Stimulated activated CD4-positive, alpha-beta T cell treated with anti-CD3 and anti-CD28 coated beads, TNF-alpha, amount 100 ng/mL, for 48 hours (primary cell): ENCODE results near the gene KRT72.
A peak's percentile ranks its signal among the peaks of the same experiment; 100 is the strongest.
"Not testable (repeated sequence)": the region's sequence is repeated elsewhere in the genome, so short reads cannot be mapped to it uniquely, and the experiment has no call there.

Source experiments
- DNase-seq, 3 donors: peaks; one replicate each; pipeline ENCODE4 v3.0.0-alpha.2; 2020; ENCODE audit warnings: low read depth in 3 of 3

The KRT72 gene

GRCh38 chr12:52606581-52607218 is 5.4 kb upstream of the KRT72 start:
- DNase-seq, result no peak

GRCh38 chr12:52606096-52606495 is 4.8 kb upstream of the KRT72 start:
- no peak for DNase-seq

- DNase-seq, result no peak
Measured at GRCh38 chr12:52605542-52605941, 4.3 kb upstream of the KRT72 start.

GRCh38 chr12:52604859-52605258 is 3.6 kb upstream of the KRT72 start:
- DNase-seq, result no peak

- no peak for DNase-seq
Measured at GRCh38 chr12:52603314-52603713, 2.1 kb upstream of the KRT72 start.

- DNase-seq, result no peak
Measured at GRCh38 chr12:52602552-52602951, 1.3 kb upstream of the KRT72 start.

DNA sequence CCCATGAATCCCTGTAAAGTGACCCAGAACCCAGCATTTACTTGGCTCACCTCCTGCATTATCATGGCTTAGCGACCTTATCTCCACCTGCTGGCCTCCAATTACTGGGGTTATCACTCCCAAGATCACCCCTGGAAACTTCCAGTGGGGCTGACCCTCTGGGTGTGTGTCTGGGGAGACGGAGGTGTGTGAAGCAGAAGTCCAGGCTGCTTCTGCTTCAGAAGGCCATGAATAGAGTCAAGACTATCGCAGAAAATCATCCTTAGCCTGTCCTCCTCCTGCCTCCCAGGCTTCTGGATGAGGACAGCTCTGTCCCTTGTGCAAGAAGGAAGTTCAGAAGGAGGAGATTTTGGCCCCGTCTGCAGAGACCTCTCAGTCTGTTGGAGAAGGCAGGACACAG is 408 bp upstream of the KRT72 start:
- DNase-seq, result no peak

GRCh38 chr12:52600475-52600874 is 788 bp downstream of the KRT72 start:
- DNase-seq, result no peak

- no peak for DNase-seq
Measured at GRCh38 chr12:52600071-52600470, 1.2 kb downstream of the KRT72 start.

GRCh38 chr12:52598966-52599365 is 2.3 kb downstream of the KRT72 start:
- no peak for DNase-seq

DNA sequence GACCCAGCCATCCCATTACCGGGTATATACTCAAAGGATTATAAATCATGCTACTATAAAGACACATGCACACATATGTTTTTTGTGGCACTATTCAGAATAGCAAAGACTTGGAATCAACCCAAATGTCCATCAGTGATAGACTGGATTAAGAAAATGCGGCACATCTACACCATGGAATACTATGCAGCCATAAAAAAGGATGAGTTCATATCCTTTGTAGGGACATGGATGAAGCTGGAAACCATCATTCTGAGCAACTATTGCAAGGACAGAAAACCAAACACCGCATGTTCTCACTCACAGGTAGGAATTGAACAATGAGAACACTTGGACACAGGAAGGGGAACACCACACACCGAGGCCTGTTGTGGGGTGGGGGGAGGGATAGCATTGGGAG is 7.0 kb downstream of the KRT72 start:
- DNase-seq, result not testable (repeated sequence)

DNA sequence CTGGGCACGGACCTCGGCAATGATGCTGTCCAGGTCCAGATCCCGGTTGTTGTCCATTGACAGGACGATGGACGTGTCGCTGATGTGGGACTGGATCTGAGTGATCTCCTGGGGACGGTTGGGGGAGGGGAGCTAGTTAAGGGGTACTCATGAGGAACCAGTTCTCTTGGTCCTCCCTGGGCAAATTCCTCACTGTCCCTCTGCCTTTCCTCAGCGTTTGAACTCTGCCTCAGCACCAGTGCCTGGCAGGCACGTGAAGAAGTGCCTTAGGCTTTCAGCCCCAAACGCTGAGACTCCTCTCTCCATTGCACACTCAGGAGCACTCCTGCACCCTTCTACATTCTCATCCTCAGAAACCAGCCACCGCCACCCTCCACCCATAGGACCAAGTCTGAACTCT is 9.7 kb downstream of the KRT72 start:
- no peak for DNase-seq

- no peak for DNase-seq
Measured at GRCh38 chr12:52590021-52590420, 11.2 kb downstream of the KRT72 start.

DNA sequence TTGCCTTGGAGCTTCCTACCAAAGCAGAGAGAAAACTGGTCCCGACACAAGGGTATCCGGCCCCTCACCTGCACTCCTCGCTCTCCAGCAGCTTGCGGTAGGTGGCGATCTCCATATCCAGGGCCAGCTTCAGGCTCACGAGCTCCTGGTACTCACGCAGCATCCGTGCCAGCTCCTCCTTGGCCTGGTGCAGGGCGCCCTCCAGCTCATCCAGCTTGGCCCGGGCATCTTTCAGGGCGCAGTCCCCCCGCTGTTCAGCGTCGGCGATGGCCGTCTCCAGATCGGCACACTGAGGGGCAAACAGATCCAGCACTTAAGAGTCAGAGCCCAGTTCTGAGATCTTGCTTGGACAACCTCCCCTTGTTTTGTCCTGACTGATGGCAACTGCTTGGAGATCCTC is 13.7 kb downstream of the KRT72 start:
- DNase-seq, result no peak

DNA sequence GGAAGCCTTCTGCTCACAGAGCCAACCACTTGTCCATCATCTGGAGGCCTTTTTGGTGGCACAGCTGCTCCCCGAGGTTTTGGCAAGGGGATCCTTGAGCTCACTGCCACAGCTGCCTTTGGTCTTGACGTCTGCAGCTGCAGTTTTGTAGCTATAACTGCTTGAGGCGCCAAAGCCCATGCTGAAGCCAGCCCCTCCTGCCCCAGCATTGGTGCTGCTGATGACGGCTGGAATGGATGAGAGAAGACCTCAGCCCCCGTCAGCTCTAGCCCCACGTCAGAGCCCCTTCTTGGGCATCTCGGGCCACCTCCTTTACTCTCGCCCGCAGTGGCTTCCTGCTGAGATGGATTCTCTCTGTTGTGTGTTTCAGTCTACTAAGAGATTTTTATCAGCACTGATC is 15.3 kb downstream of the KRT72 start:
- peak in 2 of 3 donors; percentile 7 to 27 for DNase-seq

DNA sequence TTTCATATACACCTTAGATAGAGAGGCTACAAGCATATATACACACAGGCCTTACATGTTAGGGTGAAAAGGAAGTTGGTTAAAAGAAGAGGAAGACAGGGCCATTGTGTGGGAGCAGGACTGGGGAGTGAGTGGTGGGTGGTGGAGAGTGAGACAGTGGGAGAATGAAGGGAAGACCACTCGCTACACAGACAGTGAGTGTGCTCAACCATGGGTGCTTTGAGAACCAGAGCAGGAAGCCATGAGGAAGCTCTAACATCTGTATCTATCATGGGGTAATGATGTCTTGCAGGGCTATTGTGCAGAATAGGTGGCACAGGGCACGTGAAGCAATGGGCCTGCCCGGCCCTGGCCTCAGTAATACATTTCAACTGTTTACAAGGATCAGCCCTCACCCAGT is 16.2 kb downstream of the KRT72 start:
- no peak for DNase-seq

DNA sequence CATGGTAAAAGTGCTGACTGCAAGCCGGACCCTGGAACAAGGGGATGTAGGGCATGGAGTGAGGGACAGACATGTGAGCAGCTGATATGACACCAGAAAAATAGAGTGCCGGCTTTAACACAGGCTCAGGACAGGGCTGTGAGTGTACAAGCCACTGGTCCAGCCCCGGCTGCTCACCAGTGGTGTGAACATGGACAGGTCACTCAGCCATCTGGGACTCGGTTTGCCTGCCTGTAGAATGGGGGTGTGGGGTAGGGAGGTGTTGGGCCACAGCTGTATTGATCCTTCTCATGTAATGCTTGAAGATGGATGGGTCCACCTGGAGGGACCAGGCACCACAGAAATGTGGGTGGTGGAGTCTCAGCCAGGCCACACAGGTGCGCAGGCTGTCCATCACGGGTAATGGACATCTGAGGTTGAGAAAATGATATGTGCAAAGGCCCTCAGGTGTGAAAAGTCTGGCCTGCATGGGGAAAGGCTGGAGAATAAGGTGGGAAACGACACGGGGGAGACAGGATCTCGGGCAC is 17.0 kb downstream of the KRT72 start:
- no peak for DNase-seq

DNA sequence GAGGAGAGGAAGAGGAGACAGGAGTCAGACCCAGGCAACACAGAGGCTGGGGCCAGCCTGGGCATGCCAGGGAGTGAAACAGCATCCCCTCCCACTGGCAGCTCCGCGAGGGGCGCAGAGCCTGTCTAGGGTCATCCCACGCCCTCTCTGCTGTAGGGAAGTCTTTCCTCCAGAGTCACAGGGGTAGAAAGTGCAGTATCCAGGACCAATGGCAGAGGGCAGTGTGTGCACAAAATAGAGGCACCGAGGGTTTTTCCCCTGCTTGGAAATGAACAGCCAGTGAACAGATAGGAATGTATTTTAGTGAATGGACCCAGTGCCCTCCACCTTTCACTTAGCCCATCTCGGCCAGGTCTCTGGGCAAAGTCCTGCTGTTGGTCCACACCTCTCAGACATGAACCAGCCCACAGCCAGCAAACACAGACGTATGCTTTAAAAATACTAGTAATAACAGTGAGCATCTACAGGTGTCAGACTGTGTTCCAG is 18.2 kb downstream of the KRT72 start:
- DNase-seq, result peak; percentile 19 to 47 (median 29)

- DNase-seq, result no peak
Measured at GRCh38 chr12:52582486-52582885, 18.8 kb downstream of the KRT72 start.

- DNase-seq, result no peak
Measured at GRCh38 chr12:52581481-52581880, 19.8 kb downstream of the KRT72 start.

GRCh38 chr12:52581066-52581465 is 20.2 kb downstream of the KRT72 start:
- DNase-seq, result no peak

DNA sequence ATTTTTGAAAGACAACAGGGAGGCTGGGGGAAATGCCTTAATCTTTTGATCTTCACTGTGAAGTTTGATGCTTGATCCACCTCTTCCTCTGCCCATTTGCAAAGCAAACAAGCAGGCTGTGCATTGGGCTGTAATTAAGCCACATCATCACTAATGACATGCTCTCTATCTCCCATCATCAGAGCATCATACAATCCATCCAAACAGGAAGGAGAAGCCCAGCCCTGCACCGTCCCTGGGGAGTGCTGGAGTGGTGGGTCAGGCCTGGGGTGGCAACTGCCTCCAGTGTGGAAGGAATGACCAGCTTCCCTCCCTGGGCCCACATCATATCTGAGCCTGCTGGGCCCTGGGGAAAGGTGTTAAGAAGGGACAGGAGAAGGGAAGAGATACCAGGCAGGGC is 20.8 kb downstream of the KRT72 start:
- no peak for DNase-seq

GRCh38 chr12:52579468-52580465 is 21.5 kb downstream of the KRT72 start:
- DNase-seq, result no peak
